Measurements from ENCODE around the gene PRPF8.
"Not testable (repeated sequence)": the region's sequence is repeated elsewhere in the genome, so short reads cannot be mapped to it uniquely, and the experiment has no call there.

Gene PRPF8

DNA sequence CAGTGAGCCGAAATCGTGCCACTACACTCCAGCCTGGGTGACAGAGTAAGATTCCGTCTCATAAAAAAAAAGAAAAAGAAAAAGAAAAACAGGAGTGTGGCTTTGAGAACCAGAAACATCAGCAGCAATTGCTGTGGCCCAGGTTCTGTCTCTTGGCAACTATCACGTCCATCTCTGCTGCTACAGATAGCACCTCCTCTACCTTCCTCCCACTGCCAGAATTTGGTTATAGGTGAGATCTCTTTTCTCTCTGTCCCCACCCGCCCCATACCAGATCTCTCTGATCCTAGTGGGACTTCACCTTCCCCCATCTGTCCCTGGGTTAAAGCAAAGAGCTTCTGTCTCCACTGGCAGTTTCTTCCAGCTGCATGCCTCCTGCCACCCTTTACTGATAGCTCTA lies 22.4 kb upstream of the PRPF8 start:
- H3K27me3 ChIP-seq (ENCODE audit: insufficient read depth, poor library complexity, severe bottlenecking), result no peaks in the 10 kb centered on the region
- peaks cover 11% of the 10 kb centered on the region for H3K4me1 ChIP-seq (ENCODE audit: insufficient read depth, poor library complexity, severe bottlenecking)
- ATAC-seq (ENCODE audit: low read depth) (no peak), DNase-seq (ENCODE audit: low spot score) (no peak)
- TF ChIP-seq, protein P1, sequence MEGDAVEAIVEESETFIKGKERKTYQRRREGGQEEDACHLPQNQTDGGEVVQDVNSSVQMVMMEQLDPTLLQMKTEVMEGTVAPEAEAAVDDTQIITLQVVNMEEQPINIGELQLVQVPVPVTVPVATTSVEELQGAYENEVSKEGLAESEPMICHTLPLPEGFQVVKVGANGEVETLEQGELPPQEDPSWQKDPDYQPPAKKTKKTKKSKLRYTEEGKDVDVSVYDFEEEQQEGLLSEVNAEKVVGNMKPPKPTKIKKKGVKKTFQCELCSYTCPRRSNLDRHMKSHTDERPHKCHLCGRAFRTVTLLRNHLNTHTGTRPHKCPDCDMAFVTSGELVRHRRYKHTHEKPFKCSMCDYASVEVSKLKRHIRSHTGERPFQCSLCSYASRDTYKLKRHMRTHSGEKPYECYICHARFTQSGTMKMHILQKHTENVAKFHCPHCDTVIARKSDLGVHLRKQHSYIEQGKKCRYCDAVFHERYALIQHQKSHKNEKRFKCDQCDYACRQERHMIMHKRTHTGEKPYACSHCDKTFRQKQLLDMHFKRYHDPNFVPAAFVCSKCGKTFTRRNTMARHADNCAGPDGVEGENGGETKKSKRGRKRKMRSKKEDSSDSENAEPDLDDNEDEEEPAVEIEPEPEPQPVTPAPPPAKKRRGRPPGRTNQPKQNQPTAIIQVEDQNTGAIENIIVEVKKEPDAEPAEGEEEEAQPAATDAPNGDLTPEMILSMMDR (IDR thresholded peaks at IDR 0.05; ENCODE audit: poor library complexity, severe bottlenecking), result no peak
- peaks cover 11% of the 10 kb centered on the region for H3K36me3 ChIP-seq (ENCODE audit: low read depth)
- no peak overlapping the region for H3K4me3 ChIP-seq (ENCODE audit: severe bottlenecking)
- H3K27ac ChIP-seq (ENCODE audit: poor library complexity, severe bottlenecking), result no peak overlapping the region
- H3K9me3 ChIP-seq (ENCODE audit: severe bottlenecking), result no peaks in the 10 kb centered on the region

DNA sequence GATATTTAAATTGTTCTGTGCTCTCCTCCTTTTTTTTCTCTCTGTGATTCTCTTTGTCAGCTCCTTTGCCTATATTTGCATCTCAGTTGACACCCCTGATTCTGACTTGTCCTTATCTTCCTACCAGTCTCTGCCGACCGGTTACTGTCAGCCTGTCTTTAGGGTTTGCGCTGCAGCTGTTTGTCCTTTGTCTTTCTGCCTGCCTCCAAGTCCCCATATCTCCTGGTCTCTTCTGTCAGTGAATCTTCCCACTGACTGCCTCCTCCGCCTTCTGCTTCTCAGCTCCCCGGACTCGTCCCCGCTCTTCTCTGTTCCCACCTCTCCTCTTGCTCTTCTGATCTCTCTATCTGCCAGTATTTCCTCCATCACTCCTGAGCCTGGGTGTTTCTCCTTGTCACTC lies 20.3 kb upstream of the PRPF8 start:
- TF ChIP-seq, protein P1 (IDR thresholded peaks at IDR 0.05; ENCODE audit: poor library complexity, severe bottlenecking), result no peak
- Histone ChIP-seq H3K36me3 (ENCODE audit: low read depth) (no peaks in the 10 kb centered on the region), H3K27me3 (ENCODE audit: insufficient read depth, poor library complexity, severe bottlenecking) (no peaks in the 10 kb centered on the region), H3K9me3 (ENCODE audit: severe bottlenecking) (no peaks in the 10 kb centered on the region), H3K27ac (ENCODE audit: poor library complexity, severe bottlenecking) (no peak overlapping the region), H3K4me3 (ENCODE audit: severe bottlenecking) (no peak overlapping the region), H3K4me1 (ENCODE audit: insufficient read depth, poor library complexity, severe bottlenecking) (no peaks in the 10 kb centered on the region)
- ATAC-seq (ENCODE audit: low read depth), result no peak
- no peak for DNase-seq (ENCODE audit: low spot score)

DNA sequence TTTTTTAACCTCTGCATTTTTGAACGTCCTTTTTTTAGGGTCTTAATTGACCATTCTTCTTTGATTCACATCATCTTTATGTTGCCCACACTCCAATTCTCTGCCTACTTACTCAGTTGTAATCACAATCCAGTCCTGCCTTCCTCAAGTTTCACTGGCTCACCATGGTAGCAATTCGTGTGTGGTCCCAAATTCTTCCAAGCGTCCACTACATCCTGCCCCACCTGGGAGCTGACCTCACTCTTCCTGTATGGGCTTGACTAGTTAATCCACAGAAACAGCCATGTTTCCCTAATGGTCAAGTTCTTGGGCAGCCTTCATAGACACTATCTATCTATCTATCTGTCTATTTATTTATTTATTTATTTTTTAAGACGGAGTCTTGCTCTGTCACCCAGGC lies 18.4 kb upstream of the PRPF8 start:
- H3K4me3 ChIP-seq (ENCODE audit: severe bottlenecking), result no peak overlapping the region
- no peaks in the 10 kb centered on the region for H3K36me3 ChIP-seq (ENCODE audit: low read depth)
- H3K4me1 ChIP-seq (ENCODE audit: insufficient read depth, poor library complexity, severe bottlenecking), result no peaks in the 10 kb centered on the region
- H3K27ac ChIP-seq (ENCODE audit: poor library complexity, severe bottlenecking), result no peak overlapping the region
- ATAC-seq (ENCODE audit: low read depth) (peak; percentile 50; the same call in 1 of the 3 replicates), DNase-seq (ENCODE audit: low spot score) (no peak)
- TF ChIP-seq, protein P1 (IDR thresholded peaks at IDR 0.05; ENCODE audit: poor library complexity, severe bottlenecking), result no peak
- H3K9me3 ChIP-seq (ENCODE audit: severe bottlenecking), result no peaks in the 10 kb centered on the region
- H3K27me3 ChIP-seq (ENCODE audit: insufficient read depth, poor library complexity, severe bottlenecking), result no peaks in the 10 kb centered on the region

DNA sequence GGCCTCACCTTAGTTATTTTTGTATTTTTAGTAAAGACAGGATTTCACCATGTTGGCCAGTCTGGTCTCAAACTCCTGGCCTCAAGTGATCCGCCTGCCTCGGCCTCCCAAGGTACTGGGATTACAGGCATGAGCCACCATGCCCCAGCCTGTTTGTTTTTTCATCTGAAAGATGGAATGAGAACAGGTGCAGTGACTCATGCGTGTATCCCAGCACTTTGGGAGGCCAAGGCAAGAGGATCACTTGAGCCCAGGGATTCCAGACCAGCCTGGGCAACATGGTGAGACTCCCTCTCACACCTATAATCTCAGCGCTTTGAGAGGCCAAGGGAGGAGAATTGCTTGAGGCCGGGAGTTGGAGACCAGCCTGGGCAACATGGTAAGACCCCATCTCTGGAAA lies 15.2 kb upstream of the PRPF8 start:
- H3K36me3 ChIP-seq (ENCODE audit: low read depth); H3K4me1 ChIP-seq (ENCODE audit: insufficient read depth, poor library complexity, severe bottlenecking); H3K27me3 ChIP-seq (ENCODE audit: insufficient read depth, poor library complexity, severe bottlenecking); H3K4me3 ChIP-seq (ENCODE audit: severe bottlenecking); DNase-seq (ENCODE audit: low spot score); H3K27ac ChIP-seq (ENCODE audit: poor library complexity, severe bottlenecking); H3K9me3 ChIP-seq (ENCODE audit: severe bottlenecking); ATAC-seq (ENCODE audit: low read depth): not testable (repeated sequence)

DNA sequence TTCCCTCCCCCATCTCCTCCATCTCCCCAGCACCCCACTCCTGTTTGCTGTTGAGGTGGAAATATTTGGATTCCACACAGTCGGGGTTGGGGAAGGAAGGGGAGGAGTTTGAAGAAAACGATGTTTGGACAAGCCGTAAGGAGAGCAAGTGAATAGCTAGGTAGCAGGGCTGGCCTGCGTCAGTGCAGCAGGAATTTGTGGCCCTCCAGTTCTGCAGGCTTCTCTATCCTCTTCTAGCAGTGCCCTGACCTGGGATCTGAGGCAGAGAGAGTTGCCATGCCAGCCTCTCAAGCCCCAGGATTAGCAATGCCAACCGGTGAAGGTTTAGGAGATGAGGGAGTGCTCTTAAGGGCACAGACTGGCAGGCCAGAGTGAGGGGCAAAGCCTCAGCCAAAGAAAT lies 13.0 kb upstream of the PRPF8 start:
- no peak; the same call in 2 of the 3 replicates for ATAC-seq (ENCODE audit: low read depth)
- Histone ChIP-seq H3K27ac (ENCODE audit: poor library complexity, severe bottlenecking) (no peak overlapping the region), H3K36me3 (ENCODE audit: low read depth) (no peaks in the 10 kb centered on the region), H3K9me3 (ENCODE audit: severe bottlenecking) (no peaks in the 10 kb centered on the region), H3K27me3 (ENCODE audit: insufficient read depth, poor library complexity, severe bottlenecking) (no peaks in the 10 kb centered on the region), H3K4me1 (ENCODE audit: insufficient read depth, poor library complexity, severe bottlenecking) (no peaks in the 10 kb centered on the region), H3K4me3 (ENCODE audit: severe bottlenecking) (no peak overlapping the region)
- DNase-seq (ENCODE audit: low spot score), result no peak
- TF ChIP-seq, protein P1 (IDR thresholded peaks at IDR 0.05; ENCODE audit: poor library complexity, severe bottlenecking), result no peak

All from RWPE2 (cell line).